ENCODE results near the gene C10orf71.

Gene C10orf71, protein sequence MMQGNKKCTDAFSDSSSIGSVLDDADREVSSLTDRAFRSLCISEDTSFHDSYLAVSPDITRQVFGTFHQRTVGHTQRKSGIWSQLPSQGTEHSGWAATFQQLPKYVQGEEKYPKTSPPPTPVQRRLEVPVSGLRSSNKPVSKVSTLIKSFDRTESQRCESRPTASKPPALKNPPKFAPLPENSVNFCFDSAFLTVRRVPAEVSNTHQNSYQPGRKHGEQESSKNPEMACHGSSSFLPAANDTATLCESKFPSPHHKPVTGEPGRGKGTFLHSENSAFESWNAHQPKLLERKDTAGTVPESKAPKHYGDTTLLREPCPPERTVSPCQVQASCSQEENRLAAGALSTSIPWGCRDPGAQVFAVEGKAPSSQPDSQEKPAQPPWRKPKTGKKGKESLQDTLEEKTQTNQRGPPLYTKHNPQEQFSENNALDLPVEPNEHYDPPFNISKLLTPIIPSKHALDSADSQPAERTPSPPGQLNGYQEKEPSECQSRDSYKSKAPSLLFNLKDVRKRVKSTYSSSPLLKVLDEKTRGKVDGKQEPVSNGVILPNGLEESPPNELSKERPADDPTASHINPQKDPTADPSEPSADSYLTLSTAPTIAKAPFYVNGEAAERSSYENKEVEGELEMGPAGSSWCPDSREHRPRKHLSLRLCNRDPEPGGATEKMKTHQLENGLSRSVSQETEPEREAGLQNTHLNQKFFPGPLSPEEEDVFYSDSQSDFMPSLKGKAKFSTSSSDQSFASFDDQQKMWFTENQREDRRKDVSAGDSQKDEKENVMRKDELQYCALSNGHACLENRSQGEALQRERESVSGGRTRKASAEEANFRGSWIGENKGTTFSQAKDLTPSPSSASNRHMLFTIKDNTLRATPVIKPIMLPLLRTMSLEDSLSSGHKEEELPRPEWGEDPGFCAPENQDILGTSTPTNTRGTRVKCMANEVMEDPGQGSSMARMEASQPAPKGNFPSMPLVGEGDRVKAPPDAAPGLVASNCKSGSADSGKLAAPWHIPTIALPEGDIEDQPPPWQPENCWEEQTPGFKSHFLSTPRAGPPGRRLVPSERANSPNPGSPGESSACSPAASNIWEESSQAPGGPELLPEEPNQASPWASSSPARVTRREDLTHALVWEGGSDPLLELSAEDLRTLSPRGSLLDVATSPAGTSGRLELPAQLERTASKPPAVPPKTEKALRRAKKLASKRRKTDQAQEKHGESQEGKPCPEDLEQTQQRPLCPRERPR (N-terminal part only)

DNA sequence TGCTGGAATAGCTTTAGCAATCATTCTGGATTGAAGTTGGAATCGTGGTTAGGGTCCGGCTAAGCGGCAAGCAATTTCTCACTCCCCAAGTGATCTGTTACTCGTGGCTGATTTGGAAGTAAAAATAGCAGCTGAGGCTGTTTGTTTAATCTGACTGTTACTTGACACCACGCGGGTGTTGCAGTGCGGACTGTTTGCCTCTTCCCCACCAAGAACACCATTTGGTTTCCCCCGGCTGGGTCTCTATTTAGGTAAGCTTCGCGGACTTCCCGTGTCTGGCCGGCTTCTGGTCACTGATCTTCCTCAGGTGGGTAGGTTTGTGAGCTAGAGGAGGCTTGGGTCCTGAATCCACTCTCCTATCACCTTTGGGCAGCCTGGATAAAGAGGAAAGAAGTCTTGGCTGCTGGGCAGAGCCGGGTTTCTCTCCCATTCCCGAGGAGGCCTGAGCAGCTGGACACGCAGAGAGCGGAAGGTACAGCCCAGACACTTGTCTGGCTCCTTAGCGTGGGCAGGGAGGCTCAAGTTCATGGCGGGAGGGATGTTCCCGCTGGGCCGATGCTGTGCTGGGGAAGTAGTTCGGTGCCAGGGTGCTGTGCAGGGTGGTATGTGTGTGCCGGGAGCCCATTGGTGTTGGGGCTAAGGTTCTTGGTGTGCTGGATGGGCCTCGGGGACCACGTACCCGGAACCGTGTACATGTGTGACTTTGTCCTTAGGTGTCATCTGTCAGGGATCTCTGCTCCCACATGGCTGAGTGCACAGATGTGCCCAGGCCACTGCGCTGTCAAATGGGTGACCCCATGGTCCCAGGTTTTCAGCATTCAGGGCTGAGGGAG is at the start of gene C10orf71:
Gene C10orf71, plus strand, starts transcription at position 188 of the 833 bp plus-strand sequence. CDS start 23,376 bp downstream, outside the sequence.
- FAIRE-seq (no peak), DNase-seq (ENCODE audit: insufficient read length, low spot score) (no peak)
- TF ChIP-seq, protein P1, sequence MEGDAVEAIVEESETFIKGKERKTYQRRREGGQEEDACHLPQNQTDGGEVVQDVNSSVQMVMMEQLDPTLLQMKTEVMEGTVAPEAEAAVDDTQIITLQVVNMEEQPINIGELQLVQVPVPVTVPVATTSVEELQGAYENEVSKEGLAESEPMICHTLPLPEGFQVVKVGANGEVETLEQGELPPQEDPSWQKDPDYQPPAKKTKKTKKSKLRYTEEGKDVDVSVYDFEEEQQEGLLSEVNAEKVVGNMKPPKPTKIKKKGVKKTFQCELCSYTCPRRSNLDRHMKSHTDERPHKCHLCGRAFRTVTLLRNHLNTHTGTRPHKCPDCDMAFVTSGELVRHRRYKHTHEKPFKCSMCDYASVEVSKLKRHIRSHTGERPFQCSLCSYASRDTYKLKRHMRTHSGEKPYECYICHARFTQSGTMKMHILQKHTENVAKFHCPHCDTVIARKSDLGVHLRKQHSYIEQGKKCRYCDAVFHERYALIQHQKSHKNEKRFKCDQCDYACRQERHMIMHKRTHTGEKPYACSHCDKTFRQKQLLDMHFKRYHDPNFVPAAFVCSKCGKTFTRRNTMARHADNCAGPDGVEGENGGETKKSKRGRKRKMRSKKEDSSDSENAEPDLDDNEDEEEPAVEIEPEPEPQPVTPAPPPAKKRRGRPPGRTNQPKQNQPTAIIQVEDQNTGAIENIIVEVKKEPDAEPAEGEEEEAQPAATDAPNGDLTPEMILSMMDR (IDR thresholded peaks at IDR 0.05; ENCODE audit: insufficient read depth, missing control alignments) = no peak

DNA sequence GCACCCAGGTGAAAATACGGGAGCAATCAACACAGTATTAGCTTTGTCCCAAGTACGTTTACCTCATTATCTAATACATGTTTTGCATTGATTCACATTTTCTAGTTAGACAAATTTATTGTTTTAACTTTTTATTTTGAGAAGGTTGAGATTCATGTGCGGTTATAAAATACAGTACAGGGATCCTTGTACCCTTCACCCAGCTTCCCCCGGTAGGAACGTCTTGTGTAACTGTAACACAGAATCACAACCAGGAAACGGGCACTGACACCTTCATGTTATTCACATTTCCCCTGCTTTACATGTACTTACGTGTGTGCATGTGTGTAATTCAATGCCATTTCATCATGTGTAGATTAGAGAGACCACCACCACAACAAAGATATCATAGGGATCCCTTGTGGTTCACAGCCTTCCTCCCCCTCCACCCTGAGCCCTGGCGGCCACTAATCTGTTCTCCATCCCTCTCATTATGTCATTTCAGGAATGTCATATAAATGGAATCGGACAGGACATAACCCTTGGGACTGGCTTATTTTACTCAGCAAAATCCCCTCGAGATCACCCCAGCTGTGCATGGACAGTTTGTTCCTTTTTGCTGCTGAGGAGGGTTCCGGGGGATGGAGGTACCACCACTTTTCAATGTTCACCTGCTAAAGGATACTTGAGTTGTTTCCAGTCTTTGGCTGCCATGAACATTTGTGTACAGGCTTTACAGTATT is 46.5 kb upstream of the C10orf71 start:
- TF ChIP-seq, protein P1 (IDR thresholded peaks at IDR 0.05; ENCODE audit: insufficient read depth, missing control alignments) = no peak
- FAIRE-seq (no peak), DNase-seq (ENCODE audit: insufficient read length, low spot score) (no peak)

DNA sequence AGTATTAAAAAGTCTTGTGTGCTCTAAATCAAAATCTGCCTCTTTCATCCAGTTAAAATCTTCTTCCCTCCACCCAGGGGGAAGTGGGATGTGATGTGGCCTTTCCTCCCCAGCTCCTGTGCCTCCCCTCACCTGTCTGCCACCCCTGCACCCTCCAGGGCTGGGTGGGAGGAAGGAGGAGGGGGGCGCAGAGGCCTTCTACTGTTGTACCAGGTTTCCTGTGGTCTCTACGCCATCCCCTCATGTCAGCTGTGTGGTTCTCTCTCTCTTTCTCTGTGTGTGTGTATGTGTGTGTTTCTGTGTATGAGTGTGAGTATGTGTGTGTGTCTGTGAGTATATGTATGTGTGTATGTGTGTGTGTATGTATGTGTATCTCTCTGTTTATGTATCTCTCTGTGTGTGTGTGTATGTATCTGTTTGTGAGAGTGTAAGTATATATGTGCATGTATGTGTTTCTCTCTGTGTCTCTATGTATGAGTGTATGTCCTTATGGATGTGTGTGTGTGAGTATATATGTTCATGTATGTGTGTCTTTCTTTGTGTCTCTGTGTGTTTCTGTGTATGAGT is 45.5 kb upstream of the C10orf71 start:
- DNase-seq (ENCODE audit: insufficient read length, low spot score) = no peak
- no peak for FAIRE-seq
- TF ChIP-seq, protein P1 (IDR thresholded peaks at IDR 0.05; ENCODE audit: insufficient read depth, missing control alignments) = no peak

DNA sequence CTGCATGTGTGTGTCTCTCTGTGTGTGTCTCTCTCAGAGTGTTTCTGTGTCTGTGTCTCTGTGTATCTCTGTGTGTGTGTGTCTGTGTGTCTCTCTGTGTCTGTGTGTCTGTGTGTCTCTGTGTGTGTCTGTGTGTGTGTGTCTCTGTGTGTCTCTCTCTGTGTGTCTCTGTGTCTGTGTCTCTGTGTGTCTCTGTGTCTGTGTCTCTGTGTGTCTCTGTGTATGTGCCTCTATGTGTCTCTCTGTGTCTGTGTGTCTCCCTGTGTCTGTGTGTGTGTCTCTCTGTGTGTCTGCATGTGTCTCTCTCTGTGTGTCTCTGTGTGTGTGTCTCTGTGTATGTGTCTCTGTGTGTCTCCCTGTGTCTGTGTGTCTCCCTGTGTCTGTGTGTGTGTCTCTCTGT is 44.8 kb upstream of the C10orf71 start:
- no peak for DNase-seq (ENCODE audit: insufficient read length, low spot score)
- no peak for FAIRE-seq
- TF ChIP-seq, protein P1 (IDR thresholded peaks at IDR 0.05; ENCODE audit: insufficient read depth, missing control alignments) = no peak

DNA sequence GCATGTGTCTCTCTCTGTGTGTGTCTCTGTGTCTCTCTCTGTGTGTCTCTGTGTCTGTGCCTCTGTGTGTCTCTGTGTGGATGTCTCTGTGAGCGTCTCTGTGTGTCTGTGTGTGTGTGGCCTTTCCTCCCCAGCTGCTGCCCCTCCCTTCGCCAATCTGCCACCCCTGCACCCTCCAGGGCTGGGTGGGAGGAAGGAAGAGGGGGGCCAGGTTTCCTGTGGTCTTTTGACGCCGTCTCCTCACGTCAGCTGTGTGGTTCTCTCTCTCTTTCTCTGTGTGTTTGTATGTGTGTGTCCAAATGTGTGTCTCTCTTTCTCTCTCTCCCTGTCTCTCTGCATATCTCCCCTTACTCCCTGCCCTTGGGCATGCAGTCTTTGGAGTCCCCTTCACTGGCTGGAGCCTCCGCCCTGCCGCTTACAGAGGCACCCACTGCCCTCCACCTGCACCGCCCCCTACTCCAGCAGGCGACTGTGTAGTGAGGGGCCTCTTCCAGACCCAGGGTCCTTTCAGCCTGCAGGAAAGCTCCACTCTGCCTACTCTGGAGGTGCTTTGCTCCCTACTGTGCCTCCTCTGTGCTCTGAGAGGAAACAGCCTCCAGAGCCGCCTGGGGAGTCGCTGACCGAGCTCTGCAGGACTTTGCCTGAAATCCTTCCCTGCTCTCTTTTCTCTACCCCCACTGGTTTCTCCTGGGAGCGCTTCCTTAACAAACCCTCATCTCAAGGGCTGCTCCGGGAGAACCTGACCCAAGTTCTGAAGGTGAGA is 44.2 kb upstream of the C10orf71 start:
- DNase-seq (ENCODE audit: insufficient read length, low spot score) (no peak), FAIRE-seq (no peak)
- TF ChIP-seq, protein P1 (IDR thresholded peaks at IDR 0.05; ENCODE audit: insufficient read depth, missing control alignments) = no peak

Data from D721Med (cell line).